Peyer's patch (tissue), 4 donors: Measurements from ENCODE around the gene STAP2. TPM values are rescaled to one million over a fixed set of nuclear protein-coding genes. Genes with fewer than 3 reads are reported as not detected.

ENCODE experiments used
- DNase-seq, 3 donors: peaks; one replicate each; pipeline ENCODE4 v3.0.0-alpha.2; 2017 to 2019
- H3K27ac ChIP-seq, 4 donors: fragments of 200-600 bp; sonication (generic); one replicate each; pipeline ENCODE4 v1.5.1; 2016 to 2019
- H3K27me3 ChIP-seq, 2 donors: fragments of 200-600 bp; sonication (generic); one replicate each; pipeline ENCODE4 v1.5.1; 2019
- H3K36me3 ChIP-seq, 3 donors: fragments of 200-600 bp; sonication (generic); one replicate each; pipeline ENCODE4 v1.5.1; 2016 to 2019
- H3K4me1 ChIP-seq, 4 donors: fragments of 200-600 bp; sonication (generic); one replicate each; pipeline ENCODE4 v1.5.1; 2016 to 2019
- H3K4me3 ChIP-seq, 4 donors: fragments of 200-600 bp; sonication (generic); 1 replicate in 3 of 4; 2 replicates in 1 of 4; pipeline ENCODE4 v1.5.1; 2016 to 2019; ENCODE audit warnings: mild to moderate bottlenecking in 1 of 4
- H3K9me3 ChIP-seq, 4 donors: fragments of 200-600 bp; sonication (generic); one replicate each; pipeline ENCODE4 v1.5.1; 2016 to 2019; ENCODE audit warnings: mild to moderate bottlenecking in 1 of 4
- POLR2A ChIP-seq, 2 donors: fragments of 450-650 bp; IDR thresholded peaks; one replicate each; pipeline ENCODE4 v1.5.1; 2017; ENCODE audit warnings: antibody characterized with exemption in 2 of 2, mild to moderate bottlenecking in 2 of 2, moderate library complexity in 2 of 2
- total RNA-seq, 4 donors: library from RNA; depleted of rRNA; stranded (reverse); fragments of >200 nt; gene quantifications; one replicate each; pipeline ENCODE4 v1.1.0, GENCODE V29; 2016
- TF ChIP-seq, protein P1 (sequence below), 6 experiments: fragments of 450-650 bp in 4 of 6; fragments of 200-600 bp in 2 of 6; sonication (generic) in 1 of 6; IDR thresholded peaks; one replicate each; pipeline ENCODE4 v1.5.1; 2017 to 2019; ENCODE audit warnings: antibody characterized with exemption in 6 of 6, mild to moderate bottlenecking in 3 of 6, moderate library complexity in 1 of 6

The STAP2 gene, protein sequence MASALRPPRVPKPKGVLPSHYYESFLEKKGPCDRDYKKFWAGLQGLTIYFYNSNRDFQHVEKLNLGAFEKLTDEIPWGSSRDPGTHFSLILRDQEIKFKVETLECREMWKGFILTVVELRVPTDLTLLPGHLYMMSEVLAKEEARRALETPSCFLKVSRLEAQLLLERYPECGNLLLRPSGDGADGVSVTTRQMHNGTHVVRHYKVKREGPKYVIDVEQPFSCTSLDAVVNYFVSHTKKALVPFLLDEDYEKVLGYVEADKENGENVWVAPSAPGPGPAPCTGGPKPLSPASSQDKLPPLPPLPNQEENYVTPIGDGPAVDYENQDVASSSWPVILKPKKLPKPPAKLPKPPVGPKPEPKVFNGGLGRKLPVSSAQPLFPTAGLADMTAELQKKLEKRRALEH
- total RNA-seq, result 100 to 1,000 TPM in 3 of 4 donors, 10 to 100 TPM in 1; 90.8 to 227 (median 134) TPM

DNA sequence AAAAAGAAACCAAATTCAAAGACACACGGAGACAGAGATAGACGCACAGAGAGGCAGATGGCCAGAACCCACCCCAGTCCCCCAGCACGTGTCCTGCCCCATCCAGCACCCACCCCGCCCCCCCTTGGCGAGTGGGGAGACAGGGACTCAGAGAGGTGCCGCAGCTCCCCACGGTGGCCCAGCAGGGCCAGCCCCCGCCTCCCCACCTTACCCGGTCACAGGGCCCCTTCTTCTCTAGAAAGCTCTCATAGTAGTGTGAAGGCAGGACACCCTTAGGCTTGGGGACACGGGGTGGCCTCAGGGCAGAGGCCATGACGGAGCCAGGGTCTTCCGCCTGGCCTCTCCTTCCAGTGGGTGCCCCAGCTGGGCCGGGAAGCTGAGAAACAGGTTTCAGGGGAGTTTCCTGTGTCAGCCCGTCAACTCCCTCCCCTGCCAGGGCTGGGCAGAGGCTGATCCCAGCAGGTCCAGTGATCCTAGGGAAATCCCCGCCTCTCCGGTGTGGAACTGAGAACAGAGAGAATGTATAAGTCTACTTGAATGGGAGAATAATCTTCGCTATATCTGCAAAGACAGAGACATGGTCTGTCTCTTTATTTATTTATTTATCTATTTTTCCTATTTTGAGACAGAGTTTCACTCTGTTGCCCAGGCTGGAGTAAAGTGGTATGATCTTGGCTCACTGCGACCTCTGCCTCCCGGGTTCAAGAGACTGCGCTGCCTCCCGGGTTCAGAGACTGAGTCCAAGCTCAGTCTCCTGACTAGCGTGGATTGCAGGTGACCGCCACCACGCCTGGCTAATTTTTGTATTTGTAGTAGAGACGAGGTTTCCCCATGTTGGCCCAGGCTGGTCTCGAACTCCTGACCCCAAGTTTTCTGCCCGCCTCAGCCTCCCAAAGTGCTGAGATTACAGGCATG, at the start of gene STAP2:
Gene STAP2 (minus strand): TSS at position 387 of the 915 bp plus-strand sequence. CDS start 74 bp downstream, at position 313.
- TF ChIP-seq POLR2A (IDR thresholded peaks at IDR 0.05), result peak; percentile 41 to 49
- TF ChIP-seq, protein P1, sequence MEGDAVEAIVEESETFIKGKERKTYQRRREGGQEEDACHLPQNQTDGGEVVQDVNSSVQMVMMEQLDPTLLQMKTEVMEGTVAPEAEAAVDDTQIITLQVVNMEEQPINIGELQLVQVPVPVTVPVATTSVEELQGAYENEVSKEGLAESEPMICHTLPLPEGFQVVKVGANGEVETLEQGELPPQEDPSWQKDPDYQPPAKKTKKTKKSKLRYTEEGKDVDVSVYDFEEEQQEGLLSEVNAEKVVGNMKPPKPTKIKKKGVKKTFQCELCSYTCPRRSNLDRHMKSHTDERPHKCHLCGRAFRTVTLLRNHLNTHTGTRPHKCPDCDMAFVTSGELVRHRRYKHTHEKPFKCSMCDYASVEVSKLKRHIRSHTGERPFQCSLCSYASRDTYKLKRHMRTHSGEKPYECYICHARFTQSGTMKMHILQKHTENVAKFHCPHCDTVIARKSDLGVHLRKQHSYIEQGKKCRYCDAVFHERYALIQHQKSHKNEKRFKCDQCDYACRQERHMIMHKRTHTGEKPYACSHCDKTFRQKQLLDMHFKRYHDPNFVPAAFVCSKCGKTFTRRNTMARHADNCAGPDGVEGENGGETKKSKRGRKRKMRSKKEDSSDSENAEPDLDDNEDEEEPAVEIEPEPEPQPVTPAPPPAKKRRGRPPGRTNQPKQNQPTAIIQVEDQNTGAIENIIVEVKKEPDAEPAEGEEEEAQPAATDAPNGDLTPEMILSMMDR (IDR thresholded peaks at IDR 0.05), result no peak
- DNase-seq, result peak in 2 of 3 donors; percentile 81 to 87
- no peaks in the 10 kb centered on the region for H3K27me3 ChIP-seq
- H3K4me1 ChIP-seq, result peaks cover 0 to 27% (median under 1%) of the 10 kb centered on the region in 4 donors
- no peaks in the 10 kb centered on the region for H3K36me3 ChIP-seq
- H3K4me3 ChIP-seq, result peak within 1 kb of the TSS; percentile 34 to 61 (median 45)
- H3K9me3 ChIP-seq, result no peaks in the 10 kb centered on the region
- H3K27ac ChIP-seq, result peak within 1 kb of the TSS; percentile 53 to 91 (median 86)

DNA sequence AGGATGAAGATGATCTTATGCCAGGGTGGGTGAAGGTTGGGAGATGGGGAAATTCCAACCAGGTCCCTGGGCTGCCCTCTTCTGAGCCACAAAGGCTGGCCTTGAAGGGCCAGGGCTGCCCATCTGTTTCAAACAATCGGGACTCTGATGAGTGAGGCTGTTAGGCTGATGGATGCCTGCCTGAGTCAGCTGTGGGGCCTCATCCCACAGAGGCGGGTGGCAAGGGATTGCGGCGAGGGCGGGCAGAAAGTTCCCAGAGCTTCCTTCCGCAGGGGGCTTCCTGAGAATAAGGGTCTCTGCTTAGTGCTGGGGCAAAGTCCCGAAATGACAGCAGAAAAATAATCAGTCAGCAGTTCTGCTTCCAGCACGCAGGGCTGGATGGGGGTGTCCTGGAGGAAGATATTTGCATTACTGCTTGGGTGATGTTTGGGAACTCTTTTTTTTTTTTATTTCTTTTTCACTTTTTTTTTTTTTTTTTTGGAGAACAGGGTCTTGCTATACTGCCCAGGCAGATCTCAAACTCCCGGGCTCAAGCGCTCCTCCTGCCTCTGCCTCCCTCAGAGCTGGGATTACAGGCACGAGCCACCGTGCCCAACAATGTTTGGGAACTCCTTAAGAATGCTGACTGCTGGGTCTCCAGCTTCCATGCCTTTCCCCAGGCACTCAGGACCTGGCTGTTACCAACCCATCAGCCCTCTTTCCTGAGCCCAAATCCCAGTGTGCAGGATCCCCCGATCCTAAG, 47.6 kb upstream of the STAP2 start:
- H3K4me3 ChIP-seq, result no peak overlapping the region
- no peaks in the 10 kb centered on the region for H3K27me3 ChIP-seq
- no peak overlapping the region for H3K27ac ChIP-seq
- DNase-seq, result no peak
- H3K9me3 ChIP-seq, result no peaks in the 10 kb centered on the region
- H3K4me1 ChIP-seq, result peaks cover 0 to 35% (median 5%) of the 10 kb centered on the region in 4 donors
- TF ChIP-seq POLR2A (IDR thresholded peaks at IDR 0.05), result no peak
- TF ChIP-seq, protein P1 (IDR thresholded peaks at IDR 0.05), result no peak
- H3K36me3 ChIP-seq, result peaks cover 0 to 26% (median 0%) of the 10 kb centered on the region in 3 donors

DNA sequence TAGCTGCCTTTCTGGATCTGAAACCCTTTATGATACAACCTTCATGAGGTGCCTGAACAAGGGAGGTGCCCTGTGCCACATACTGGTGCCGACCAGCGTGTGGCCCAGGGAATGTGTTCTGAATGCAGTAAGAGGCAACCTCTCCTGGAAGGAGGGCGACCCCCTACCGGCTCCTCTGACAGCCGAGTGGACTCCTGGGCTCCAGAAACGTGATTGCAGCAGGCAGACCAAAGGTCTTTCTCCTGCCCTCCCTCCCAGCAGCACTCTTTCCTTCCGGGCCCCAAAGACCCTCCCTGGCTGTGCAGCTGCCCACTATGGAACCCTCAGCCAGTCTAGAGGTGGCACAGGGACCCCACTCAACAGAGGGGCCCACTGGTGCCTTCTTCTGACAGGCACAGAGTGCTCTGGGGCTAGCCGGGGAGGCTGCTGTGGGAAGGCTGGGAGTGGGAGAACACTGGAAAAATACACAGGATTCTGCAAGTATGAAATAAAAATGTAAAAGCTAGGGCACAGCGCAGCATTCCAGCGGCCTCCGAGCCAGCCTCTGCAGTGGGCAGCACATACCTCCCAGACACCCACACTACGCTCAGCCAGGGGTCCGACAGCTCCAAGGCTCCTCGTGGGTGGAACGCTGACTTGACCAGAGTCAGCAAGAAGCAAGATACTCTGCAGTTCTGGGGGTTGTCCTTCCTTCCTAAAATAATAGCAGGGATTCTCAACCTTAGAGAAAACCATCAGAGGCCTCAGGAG, 46.8 kb upstream of the STAP2 start:
- TF ChIP-seq, protein P1 (IDR thresholded peaks at IDR 0.05), result no peak
- TF ChIP-seq POLR2A (IDR thresholded peaks at IDR 0.05), result no peak
- Histone ChIP-seq H3K27me3 (no peaks in the 10 kb centered on the region), H3K4me1 (peaks cover 0 to 28% (median 3%) of the 10 kb centered on the region in 4 donors), H3K9me3 (no peaks in the 10 kb centered on the region), H3K27ac (no peak overlapping the region), H3K36me3 (peaks cover 0 to 26% (median 0%) of the 10 kb centered on the region in 3 donors), H3K4me3 (no peak overlapping the region)
- no peak for DNase-seq

DNA sequence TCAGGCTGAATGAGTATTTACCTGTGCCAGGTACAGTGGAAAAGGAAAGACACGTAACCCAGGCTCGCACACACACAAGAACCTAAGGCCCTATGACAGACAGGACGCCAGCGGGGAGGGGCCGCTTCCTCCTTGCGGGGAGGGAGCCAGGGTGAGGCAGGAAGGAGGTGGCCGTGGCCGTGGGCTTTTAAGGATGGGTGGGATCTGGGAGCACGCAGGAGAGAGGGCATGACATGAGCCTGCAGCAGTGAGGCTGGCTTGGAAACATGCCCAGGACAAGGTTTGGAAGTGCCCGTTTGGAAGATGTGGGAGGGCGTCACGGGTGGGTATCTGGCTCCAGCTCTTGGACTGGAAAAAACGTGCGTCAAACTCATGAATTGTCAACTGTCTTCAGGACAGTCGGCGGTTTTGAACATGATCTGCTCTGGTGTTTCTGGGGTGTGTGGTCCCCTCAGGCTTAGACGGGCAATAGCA, 41.7 kb upstream of the STAP2 start:
- peak overlapping the region in 2 of 4 donors; percentile 5 to 24 for H3K4me3 ChIP-seq
- H3K36me3 ChIP-seq, result peaks cover 0 to 14% (median 0%) of the 10 kb centered on the region in 3 donors
- TF ChIP-seq POLR2A (IDR thresholded peaks at IDR 0.05), result no peak
- TF ChIP-seq, protein P1 (IDR thresholded peaks at IDR 0.05), result no peak
- peaks cover under 1 to 53% (median 29%) of the 10 kb centered on the region in 4 donors for H3K4me1 ChIP-seq
- no peaks in the 10 kb centered on the region for H3K27me3 ChIP-seq
- H3K27ac ChIP-seq, result peak overlapping the region; percentile 67 to 79 (median 70)
- peak in 2 of 3 donors; percentile 85 to 87 for DNase-seq
- no peaks in the 10 kb centered on the region for H3K9me3 ChIP-seq
